Body of pancreas (tissue), 4 donors: ENCODE results near the gene INF2.

Experiments used
- CTCF ChIP-seq, 7 experiments: fragments of 450-650 bp in 4 of 7; fragments of 200-600 bp in 3 of 7; sonication (generic) in 3 of 7; IDR thresholded peaks; one replicate each; pipeline ENCODE4 v1.5.1; 2016 to 2019; ENCODE audit warnings: antibody characterized with exemption in 7 of 7
- POLR2A ChIP-seq, 3 donors: fragments of 450-650 bp; IDR thresholded peaks; one replicate each; pipeline ENCODE4 v1.6.1; 2016; ENCODE audit warnings: antibody characterized with exemption in 3 of 3, mild to moderate bottlenecking in 2 of 3

GRCh38 chr14:104750056-104750752 is 60.8 kb downstream of the INF2 start:
- TF ChIP-seq CTCF (IDR thresholded peaks at IDR 0.05) (no peak), POLR2A (IDR thresholded peaks at IDR 0.05) (no peak)
